Right atrium auricular region (tissue), 2 donors: ENCODE results near the gene DHPS. TPM values are rescaled to one million over a fixed set of nuclear protein-coding genes. Genes with fewer than 3 reads are reported as not detected.
"Not testable (repeated sequence)": the region's sequence is repeated elsewhere in the genome, so short reads cannot be mapped to it uniquely, and the experiment has no call there.

Experiments used
- DNase-seq: peaks from one replicate; pipeline ENCODE4 v3.0.0-alpha.2; 2019; ENCODE audit warnings: low spot score
- H3K27ac ChIP-seq, 2 donors: fragments of 200-600 bp; sonication (generic); 1 replicate in 1 of 2; 2 replicates in 1 of 2; pipeline ENCODE4 v1.5.1; 2016 to 2019
- H3K27me3 ChIP-seq, 2 donors: fragments of 200-600 bp; sonication (generic); one replicate each; pipeline versions ENCODE4 v1.5.1 to v1.6.0; 2017 to 2019
- H3K36me3 ChIP-seq: fragments of 200-600 bp; sonication (generic); one replicate; pipeline ENCODE4 v1.5.1; 2016
- H3K4me1 ChIP-seq, 2 donors: fragments of 200-600 bp; sonication (generic); one replicate each; pipeline versions ENCODE4 v1.5.1 to v1.6.0; 2017 to 2019
- H3K4me3 ChIP-seq, 2 donors: fragments of 200-600 bp; sonication (generic); 1 replicate in 1 of 2; 2 replicates in 1 of 2; pipeline ENCODE4 v1.5.1; 2017 to 2019; ENCODE audit warnings: mild to moderate bottlenecking in 1 of 2, moderate library complexity in 1 of 2
- H3K9me3 ChIP-seq, 2 donors: fragments of 200-600 bp; sonication (generic); one replicate each; pipeline ENCODE4 v1.5.1; 2019
- total RNA-seq, 2 donors: library from RNA; depleted of rRNA; stranded (reverse); fragments of >200 nt; gene quantifications; one replicate each; pipeline ENCODE4 v1.1.0, GENCODE V29; 2016
- TF ChIP-seq, protein P1 (sequence below), 2 donors: fragments of 200-600 bp; sonication (generic); IDR thresholded peaks; one replicate each; pipeline ENCODE4 v1.5.1; 2019; ENCODE audit warnings: antibody characterized with exemption in 2 of 2

The DHPS gene
- total RNA-seq = 10 to 100 TPM; 59.8 to 60.1 TPM

DNA sequence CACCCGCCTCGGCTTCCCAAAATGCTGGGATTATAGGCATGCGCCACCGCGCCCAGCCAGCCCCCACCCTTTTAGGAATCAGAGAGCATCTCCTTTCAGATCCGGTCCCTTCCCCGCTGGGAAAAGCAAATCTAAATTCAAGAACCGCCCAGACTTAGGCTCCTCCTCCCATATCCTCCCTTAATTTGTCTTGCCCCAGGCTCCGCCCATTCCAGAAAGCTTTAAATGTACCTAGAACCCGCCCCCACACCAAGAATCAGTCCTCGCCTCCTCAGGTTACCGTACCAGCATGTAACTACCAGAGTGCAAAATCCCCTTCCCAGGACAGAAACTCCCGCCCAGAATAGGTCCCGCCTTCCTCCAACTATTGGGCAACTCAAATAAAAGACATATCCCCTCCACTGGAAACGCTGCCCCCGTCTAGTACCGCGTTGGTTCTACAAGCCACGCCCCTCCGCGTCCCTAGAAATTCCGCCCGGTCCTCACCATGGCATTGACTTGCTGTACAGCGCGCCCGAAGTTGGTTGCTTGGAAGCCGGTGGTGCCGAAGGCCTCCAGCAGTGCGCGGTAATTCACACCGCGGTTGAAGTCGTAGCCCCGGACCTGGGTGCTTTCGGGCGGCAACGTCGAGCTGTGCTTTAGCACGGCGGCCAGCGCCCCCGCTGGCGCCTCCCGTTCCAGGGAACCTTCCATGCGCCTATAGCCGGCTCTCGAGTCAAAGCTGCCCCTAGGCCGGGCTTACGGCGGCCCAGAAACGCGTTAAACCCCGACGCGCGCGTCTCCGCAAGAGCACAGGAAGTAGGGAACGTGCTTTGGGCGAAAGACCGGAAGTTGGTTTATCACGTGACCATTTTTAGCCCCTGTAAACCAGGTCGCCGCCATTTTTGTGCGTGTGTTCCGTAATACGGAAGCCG, at the start of gene DHPS:
DHPS (minus strand) TSS at position 807 of the 914 bp plus-strand sequence; CDS start at position 693, 114 bp downstream.
- Histone ChIP-seq H3K27me3 (no peaks in the 10 kb centered on the region), H3K9me3 (no peaks in the 10 kb centered on the region), H3K4me1 (peaks cover 0 to 10% of the 10 kb centered on the region in 2 donors), H3K27ac (peak within 1 kb of the TSS; percentile 90 to 96), H3K36me3 (peaks cover 35% of the 10 kb centered on the region), H3K4me3 (peak within 1 kb of the TSS; percentile 86 to 89)
- TF ChIP-seq, protein P1, sequence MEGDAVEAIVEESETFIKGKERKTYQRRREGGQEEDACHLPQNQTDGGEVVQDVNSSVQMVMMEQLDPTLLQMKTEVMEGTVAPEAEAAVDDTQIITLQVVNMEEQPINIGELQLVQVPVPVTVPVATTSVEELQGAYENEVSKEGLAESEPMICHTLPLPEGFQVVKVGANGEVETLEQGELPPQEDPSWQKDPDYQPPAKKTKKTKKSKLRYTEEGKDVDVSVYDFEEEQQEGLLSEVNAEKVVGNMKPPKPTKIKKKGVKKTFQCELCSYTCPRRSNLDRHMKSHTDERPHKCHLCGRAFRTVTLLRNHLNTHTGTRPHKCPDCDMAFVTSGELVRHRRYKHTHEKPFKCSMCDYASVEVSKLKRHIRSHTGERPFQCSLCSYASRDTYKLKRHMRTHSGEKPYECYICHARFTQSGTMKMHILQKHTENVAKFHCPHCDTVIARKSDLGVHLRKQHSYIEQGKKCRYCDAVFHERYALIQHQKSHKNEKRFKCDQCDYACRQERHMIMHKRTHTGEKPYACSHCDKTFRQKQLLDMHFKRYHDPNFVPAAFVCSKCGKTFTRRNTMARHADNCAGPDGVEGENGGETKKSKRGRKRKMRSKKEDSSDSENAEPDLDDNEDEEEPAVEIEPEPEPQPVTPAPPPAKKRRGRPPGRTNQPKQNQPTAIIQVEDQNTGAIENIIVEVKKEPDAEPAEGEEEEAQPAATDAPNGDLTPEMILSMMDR (IDR thresholded peaks at IDR 0.05) = no peak
- peak; percentile 92 for DNase-seq

DNA sequence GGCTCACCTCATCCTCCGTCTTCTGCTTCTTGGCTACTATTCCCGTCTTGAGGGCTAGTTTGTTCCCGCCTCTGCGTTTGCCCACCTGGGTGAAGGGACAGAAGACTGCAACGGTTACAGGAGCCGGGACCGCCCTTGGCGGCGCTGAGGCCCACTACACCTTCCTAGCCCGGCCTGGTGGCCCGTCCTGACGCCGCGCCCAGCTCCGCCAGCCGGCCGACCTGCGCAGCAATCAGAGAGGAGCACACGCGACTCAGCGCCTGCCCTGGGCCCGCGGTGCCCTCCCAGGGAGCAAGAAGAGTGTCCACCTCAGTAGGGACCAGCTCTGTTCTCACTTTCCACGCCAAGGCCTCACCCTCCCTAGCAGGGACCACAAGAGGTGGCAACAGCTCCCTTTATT, 49.7 kb upstream of the DHPS start:
- peaks cover 34% of the 10 kb centered on the region for H3K36me3 ChIP-seq
- H3K27me3 ChIP-seq = no peaks in the 10 kb centered on the region
- no peak overlapping the region for H3K27ac ChIP-seq
- peaks cover 0 to 36% of the 10 kb centered on the region in 2 donors for H3K4me1 ChIP-seq
- no peak overlapping the region for H3K4me3 ChIP-seq
- no peaks in the 10 kb centered on the region for H3K9me3 ChIP-seq
- TF ChIP-seq, protein P1 (IDR thresholded peaks at IDR 0.05) = no peak
- no peak for DNase-seq

DNA sequence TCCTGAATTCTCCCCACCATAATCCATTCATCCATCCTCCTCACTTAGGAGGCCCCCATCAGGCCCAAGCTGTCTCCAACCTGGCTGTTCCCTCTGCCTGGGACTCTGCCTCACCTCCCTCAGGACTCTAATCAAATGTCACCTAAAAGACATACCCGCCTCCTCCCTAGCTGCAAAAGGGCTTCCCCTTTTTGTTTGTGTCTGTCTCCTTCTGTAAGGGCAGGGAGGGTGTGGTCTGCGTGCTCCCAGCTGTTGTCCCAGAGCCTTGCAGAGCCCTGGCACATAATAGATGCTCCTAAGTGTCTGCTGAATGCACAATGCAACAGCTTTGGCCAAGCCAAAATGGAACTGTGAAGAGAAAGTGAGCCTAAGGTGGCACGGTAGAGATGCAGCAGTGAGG, 48.4 kb upstream of the DHPS start:
- Histone ChIP-seq H3K9me3 (no peaks in the 10 kb centered on the region), H3K4me3 (no peak overlapping the region), H3K4me1 (peaks cover 0 to 30% of the 10 kb centered on the region in 2 donors), H3K27me3 (no peaks in the 10 kb centered on the region), H3K36me3 (peaks cover 34% of the 10 kb centered on the region), H3K27ac (no peak overlapping the region)
- no peak for DNase-seq
- TF ChIP-seq, protein P1 (IDR thresholded peaks at IDR 0.05) = no peak

DNA sequence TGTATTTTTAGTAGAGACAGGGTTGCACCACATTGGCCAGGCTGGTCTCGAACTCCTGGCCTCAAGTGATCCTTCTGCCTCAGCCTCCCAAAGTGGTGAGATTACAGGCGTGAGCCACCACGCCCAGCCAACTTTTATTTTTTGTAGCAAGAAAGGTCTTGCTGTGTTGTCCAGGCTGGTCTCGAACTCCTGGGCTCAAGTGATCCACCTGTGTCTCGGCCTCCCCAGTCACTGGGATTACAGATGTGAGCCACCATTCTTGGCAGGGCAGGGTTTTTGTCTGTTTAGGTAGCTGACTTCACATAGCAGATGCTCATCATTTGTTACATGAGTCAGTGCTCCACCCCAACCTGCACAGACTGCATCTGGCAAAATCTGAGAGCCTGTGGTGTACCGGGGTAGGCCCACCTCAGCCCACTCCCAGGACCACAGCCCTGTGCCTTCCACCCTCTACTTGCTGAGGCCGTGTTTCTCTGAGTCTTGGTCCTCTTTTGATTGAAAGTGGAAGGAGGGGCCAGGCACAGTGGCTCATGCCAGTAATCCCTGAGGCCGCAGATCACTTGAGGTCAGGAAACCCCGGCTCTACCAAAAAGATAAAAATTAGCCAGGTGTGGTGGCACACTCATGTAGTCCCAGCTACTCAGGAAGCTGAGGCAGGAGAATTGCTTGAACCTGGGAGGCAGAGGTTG, 46.2 kb upstream of the DHPS start:
- Histone ChIP-seq H3K4me3 (no peak overlapping the region), H3K27ac (no peak overlapping the region), H3K9me3 (no peaks in the 10 kb centered on the region), H3K36me3 (peaks cover 34% of the 10 kb centered on the region), H3K4me1 (peaks cover 0 to 35% of the 10 kb centered on the region in 2 donors), H3K27me3 (no peaks in the 10 kb centered on the region)
- TF ChIP-seq, protein P1 (IDR thresholded peaks at IDR 0.05) = no peak
- DNase-seq = no peak

DNA sequence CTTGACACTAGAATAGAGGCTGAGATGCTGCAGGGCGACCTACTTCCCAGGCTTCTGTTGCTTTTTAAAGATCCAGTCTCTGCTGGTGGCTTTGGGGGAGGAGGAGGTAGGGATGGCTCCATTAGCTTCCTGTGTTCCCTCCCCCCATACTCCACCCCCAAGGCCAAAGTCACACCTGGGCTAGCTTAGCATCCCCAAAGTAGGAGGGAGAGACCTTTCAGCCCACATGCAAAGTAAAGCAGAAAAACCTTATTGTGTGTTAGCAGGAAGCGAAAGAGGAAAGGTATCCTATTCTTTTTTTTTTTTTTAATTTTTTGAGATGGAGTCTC, 45.3 kb upstream of the DHPS start:
- peaks cover 34% of the 10 kb centered on the region for H3K36me3 ChIP-seq
- no peak overlapping the region for H3K4me3 ChIP-seq
- peaks cover 0 to 27% of the 10 kb centered on the region in 2 donors for H3K4me1 ChIP-seq
- H3K27me3 ChIP-seq = no peaks in the 10 kb centered on the region
- no peak overlapping the region for H3K27ac ChIP-seq
- H3K9me3 ChIP-seq = no peaks in the 10 kb centered on the region
- DNase-seq = no peak
- TF ChIP-seq, protein P1 (IDR thresholded peaks at IDR 0.05) = no peak

DNA sequence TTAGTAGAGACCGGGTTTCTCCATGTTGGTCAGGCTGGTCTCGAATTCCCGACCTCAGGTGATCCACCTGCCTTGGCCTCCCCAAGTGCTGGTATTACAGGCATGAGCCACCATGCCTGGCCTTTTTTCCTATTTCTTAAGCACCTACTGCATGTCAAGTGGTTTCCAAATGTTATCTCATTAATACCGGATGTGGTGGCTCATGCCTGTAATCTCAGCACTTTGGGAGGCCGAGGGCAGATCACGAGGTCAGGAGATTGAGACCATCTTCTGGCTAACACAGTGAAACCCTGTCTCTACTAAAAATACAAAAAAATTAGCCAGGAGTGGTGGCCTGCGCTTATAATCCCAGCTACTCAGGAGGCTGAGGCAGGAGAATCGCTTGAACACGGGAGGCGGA, 43.9 kb upstream of the DHPS start:
- DNase-seq, H3K27me3 ChIP-seq, H3K27ac ChIP-seq, H3K4me3 ChIP-seq, H3K9me3 ChIP-seq: not testable (repeated sequence)
- H3K36me3 ChIP-seq = peaks cover 26% of the 10 kb centered on the region
- H3K4me1 ChIP-seq = peaks cover 0 to 28% of the 10 kb centered on the region in 2 donors
